Stomach (tissue), 4 donors: Measurements from ENCODE around the gene OPN3.

ENCODE experiments used
- CTCF ChIP-seq, 7 experiments: fragments of 450-650 bp in 4 of 7; fragments of 200-600 bp in 3 of 7; sonication (generic) in 3 of 7; IDR thresholded peaks; one replicate each; pipeline ENCODE4 v1.5.1; 2016 to 2019; ENCODE audit warnings: antibody characterized with exemption in 7 of 7, control low read depth in 2 of 7, mild to moderate bottlenecking in 1 of 7
- EP300 ChIP-seq: sonication (generic); formaldehyde crosslinking; IDR thresholded peaks from one replicate; pipeline ENCODE4 v1.6.1; 2017; ENCODE audit warnings: antibody characterized with exemption
- POLR2A ChIP-seq, 4 donors: fragments of 450-650 bp; IDR thresholded peaks; one replicate each; pipeline ENCODE4 v1.6.1; 2016; ENCODE audit warnings: antibody characterized with exemption in 4 of 4, control low read depth in 2 of 4, mild to moderate bottlenecking in 1 of 4, moderate library complexity in 1 of 4
- POLR2AphosphoS5 ChIP-seq, 3 donors: sonication (generic); formaldehyde crosslinking; IDR thresholded peaks; one replicate each; pipeline ENCODE4 v1.6.1; 2016; ENCODE audit warnings: antibody characterized with exemption in 3 of 3

GRCh38 chr1:241637046-241637590 lies 3.1 kb downstream of the OPN3 start:
- no peak for TF ChIP-seq CTCF (IDR thresholded peaks at IDR 0.05)
- TF ChIP-seq POLR2AphosphoS5 (IDR thresholded peaks at IDR 0.05): no peak
- TF ChIP-seq EP300: no peak
- TF ChIP-seq POLR2A (IDR thresholded peaks at IDR 0.05): no peak
